Sigmoid colon (tissue), 4 donors: Measurements from ENCODE around the gene IFNGR2.

Experiments
- EP300 ChIP-seq, 4 donors: sonication (generic); formaldehyde crosslinking; IDR thresholded peaks; one replicate each; pipeline ENCODE4 v1.6.1; 2017; ENCODE audit warnings: antibody characterized with exemption in 4 of 4
- POLR2A ChIP-seq, 2 donors: fragments of 450-650 bp; IDR thresholded peaks; one replicate each; pipeline ENCODE4 v1.6.1; 2016; ENCODE audit warnings: antibody characterized with exemption in 2 of 2, mild to moderate bottlenecking in 2 of 2, moderate library complexity in 2 of 2
- TF ChIP-seq, protein P1 (sequence below), 4 experiments: fragments of 450-650 bp in 3 of 4; fragments of 200-600 bp in 1 of 4; IDR thresholded peaks; one replicate each; pipeline ENCODE4 v1.5.1; 2016 to 2019; ENCODE audit warnings: antibody characterized with exemption in 4 of 4, mild to moderate bottlenecking in 3 of 4, moderate library complexity in 2 of 4

DNA sequence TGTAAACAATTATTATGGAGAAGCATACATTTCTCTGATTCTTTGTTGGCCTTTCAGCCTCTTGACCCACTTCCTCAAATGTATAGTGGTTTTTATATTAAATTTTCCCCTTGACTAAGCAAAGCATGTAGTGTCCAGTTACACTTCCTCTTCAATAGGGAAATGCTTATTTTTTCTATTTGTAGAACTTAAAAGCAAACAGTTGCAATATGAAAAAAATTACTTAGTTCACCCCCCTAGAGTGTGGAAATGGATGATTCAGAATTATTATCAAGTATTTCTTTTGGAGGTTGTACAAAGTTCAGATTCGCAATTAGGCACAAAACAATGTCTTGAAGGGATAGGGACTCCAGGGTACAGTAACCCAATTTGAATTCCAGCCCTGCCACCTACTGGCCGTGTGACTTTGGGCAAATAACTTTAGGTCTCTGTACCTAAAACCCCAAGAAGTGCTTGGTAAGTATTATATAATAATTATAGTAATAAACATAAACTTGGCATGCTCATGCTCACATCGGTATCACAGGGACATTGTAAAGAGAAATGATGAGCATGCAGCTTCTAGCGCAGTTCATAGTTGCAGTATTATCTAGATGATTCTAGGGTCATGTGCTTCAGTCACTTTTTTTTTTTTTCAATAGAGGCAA lies 28.6 kb upstream of the IFNGR2 start:
- TF ChIP-seq, protein P1, sequence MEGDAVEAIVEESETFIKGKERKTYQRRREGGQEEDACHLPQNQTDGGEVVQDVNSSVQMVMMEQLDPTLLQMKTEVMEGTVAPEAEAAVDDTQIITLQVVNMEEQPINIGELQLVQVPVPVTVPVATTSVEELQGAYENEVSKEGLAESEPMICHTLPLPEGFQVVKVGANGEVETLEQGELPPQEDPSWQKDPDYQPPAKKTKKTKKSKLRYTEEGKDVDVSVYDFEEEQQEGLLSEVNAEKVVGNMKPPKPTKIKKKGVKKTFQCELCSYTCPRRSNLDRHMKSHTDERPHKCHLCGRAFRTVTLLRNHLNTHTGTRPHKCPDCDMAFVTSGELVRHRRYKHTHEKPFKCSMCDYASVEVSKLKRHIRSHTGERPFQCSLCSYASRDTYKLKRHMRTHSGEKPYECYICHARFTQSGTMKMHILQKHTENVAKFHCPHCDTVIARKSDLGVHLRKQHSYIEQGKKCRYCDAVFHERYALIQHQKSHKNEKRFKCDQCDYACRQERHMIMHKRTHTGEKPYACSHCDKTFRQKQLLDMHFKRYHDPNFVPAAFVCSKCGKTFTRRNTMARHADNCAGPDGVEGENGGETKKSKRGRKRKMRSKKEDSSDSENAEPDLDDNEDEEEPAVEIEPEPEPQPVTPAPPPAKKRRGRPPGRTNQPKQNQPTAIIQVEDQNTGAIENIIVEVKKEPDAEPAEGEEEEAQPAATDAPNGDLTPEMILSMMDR (IDR thresholded peaks at IDR 0.05): peak in 3 of 4 experiments; percentile 18 to 38 (median 30)
- no peak for TF ChIP-seq POLR2A (IDR thresholded peaks at IDR 0.05)
- no peak for TF ChIP-seq EP300 (IDR thresholded peaks at IDR 0.05)
